GM12891 (cell line): Measurements from ENCODE around the gene TBP.

Source experiments
- POLR2A ChIP-seq: IDR thresholded peaks from 2 replicates; pipeline ENCODE4 v1.6.1; 2011; ENCODE audit warnings: low read depth, low read length, control low read depth
- POLR2AphosphoS5 ChIP-seq: IDR thresholded peaks from 2 replicates; pipeline ENCODE4 v1.6.1; 2011; ENCODE audit warnings: low read depth, low read length, control low read depth
- TAF1 ChIP-seq: IDR thresholded peaks from 2 replicates; pipeline ENCODE4 v1.6.1; 2011; ENCODE audit warnings: low read depth, low read length, control low read depth

DNA sequence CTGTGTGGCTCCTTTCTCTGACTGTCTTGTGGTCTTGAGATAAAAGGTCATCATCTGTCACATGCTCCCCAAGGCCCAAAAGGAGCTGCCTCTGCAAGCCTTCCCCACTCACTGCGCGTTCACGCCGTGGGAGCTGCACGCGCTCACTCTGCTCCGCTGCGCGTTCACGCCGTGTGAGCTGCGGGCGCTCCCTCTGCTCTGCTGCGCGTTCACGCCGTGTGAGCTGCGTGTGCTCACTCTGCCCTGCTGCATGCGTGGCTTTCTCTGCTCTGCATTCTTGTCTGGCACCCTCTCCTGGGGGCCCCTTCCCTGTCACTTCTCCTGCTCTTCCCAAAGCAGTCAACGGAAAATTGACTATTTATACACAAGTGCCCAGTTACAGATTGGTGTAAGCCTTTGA lies 43.5 kb upstream of the TBP start:
- no peak for TF ChIP-seq POLR2AphosphoS5
- TF ChIP-seq POLR2A: no peak
- no peak for TF ChIP-seq TAF1
